Measurements from ENCODE around the gene AFF3.

The AFF3 gene

GRCh38 chr2:99880148-99880963 is 262.0 kb downstream of the AFF3 start:
- DNase-seq (ENCODE audit: low spot score) = no peak

- DNase-seq (ENCODE audit: low spot score) = no peak
These were observed 262.9 kb downstream of the AFF3 start for GRCh38 chr2:99879481-99879880.

- DNase-seq (ENCODE audit: low spot score) = no peak
These were observed 263.6 kb downstream of the AFF3 start for GRCh38 chr2:99878581-99879350.

- no peak for DNase-seq (ENCODE audit: low spot score)
These were observed 264.4 kb downstream of the AFF3 start for GRCh38 chr2:99877963-99878362.

DNA sequence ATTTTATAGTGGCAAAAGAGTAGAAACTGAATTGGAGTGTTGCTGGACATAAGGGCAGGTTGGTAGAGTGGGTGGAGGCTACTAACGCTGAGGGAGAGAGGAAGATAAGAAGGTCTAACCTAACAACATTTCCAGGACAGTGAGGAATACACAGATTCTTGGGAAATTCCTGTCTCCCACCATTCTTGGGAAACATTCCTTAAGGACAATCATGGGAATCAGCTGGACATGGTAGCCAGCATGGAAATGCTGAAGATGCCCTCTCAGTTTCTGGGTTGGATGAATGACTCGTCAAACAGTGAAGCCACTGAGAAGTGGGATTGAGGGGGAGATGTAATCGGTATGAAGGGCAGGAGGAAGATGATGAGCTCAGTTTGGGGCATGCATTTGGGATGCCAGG is 265.4 kb downstream of the AFF3 start:
- DNase-seq (ENCODE audit: low spot score) = no peak

GRCh38 chr2:99875627-99876201 is 266.7 kb downstream of the AFF3 start:
- no peak for DNase-seq (ENCODE audit: low spot score)

- no peak for DNase-seq (ENCODE audit: low spot score)
These were observed 274.1 kb downstream of the AFF3 start for GRCh38 chr2:99868260-99868659.

DNA sequence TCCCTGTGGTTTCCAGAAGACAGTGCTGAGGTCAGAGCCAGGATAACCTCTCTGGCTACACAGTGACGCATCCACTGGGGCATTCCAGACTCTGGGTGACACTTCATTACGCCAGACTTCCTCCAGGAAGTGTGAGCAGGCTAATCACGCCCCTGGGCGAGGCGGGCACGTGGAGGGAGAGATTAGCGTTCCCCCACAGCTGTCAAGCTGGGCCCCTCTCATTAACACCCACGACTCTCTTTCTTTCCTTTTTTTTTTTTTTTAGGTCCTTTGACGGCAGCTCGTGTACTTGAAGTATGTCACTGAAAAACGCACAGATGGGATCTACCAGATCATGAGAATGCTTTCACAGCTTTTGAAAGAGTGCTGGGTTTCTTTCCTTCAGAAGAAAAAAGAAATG is 274.6 kb downstream of the AFF3 start:
- no peak for DNase-seq (ENCODE audit: low spot score)

- no peak for DNase-seq (ENCODE audit: low spot score)
These were observed 276.3 kb downstream of the AFF3 start for GRCh38 chr2:99865818-99866676.

DNA sequence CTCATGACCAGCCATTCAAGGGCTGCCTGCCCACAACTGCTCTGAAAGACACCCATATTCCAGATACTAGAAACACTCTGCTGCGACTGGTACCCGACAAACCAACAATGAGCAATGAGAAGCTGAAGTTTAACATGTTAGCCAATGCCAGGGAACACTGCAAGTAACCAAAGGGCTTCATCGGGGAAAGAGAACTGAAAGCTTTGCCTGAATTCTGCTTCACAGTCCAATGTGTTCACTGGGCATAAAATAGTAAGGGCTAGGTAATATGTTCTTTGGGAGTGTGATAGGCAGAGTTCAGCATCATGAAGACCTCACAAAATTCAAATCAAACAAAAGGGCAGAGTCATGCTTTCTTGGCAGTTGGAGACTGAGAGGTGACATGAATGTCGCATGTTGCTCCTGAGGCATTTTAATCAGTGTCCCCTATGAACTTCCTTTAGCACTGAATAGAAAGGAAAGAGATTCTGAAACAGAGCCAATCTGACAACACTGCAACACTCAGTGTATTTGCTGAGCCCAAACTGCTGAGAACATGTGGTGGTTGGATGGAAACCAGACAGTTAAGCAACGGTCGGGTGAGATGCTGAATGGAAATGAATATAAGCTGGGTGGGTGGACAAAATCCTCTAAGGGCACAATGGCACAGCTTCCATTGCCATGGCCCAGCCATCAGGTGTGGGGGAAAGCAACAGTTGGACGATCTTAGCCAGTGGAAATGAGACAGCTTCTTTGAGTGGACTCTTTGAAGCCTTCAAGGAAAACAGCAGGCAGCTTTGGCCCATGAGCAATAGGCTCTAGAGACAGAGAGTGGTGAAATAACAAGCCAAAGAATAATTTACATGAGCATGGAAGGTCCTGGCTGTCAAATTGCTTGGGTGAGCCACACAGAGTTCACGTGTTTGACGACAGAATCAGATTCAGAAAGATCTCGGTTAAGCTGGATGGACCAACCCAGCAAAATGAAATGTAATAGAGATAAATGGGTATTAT is 277.5 kb downstream of the AFF3 start:
- DNase-seq (ENCODE audit: low spot score) = no peak

DNA sequence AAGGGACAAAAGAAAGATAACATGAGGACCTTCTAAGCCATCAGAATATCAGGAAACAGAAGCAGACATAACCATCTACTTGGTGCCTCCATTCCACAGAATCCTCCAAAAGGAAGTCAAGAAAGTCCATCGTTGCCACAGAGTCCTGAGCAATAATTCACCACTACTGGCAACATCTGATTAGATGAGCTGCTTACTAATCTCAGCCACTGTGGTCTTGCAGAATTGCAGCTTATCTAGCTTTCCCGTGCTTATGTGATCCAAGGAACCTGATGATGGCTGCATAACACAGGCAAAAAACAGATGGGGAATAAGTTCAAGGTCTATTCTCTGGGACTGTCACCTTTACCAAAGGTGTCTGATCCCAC is 278.5 kb downstream of the AFF3 start:
- no peak for DNase-seq (ENCODE audit: low spot score)

GRCh38 chr2:99863236-99863902 is 279.0 kb downstream of the AFF3 start:
- no peak for DNase-seq (ENCODE audit: low spot score)

DNA sequence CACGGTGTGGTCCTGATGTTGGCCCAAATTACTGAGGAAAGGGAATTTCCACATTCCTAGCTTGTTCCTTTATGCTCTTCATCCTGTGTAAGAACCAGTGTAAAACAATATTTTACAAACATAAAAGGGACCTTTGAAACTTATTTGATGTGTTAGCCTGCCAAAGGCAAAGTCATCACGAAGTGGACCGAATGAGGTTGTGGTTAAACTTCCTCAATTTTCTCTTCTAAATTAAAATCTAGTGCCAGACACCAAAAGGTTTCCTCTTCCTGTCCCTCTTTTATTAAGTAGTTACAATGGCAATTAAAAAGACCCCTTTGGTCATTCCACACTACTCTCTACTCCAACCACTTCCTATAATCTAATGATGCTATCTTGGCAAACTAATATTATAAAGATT is 279.8 kb downstream of the AFF3 start:
- DNase-seq (ENCODE audit: low spot score) = no peak

GRCh38 chr2:99861376-99861760 is 281.0 kb downstream of the AFF3 start:
- DNase-seq (ENCODE audit: low spot score) = no peak

DNA sequence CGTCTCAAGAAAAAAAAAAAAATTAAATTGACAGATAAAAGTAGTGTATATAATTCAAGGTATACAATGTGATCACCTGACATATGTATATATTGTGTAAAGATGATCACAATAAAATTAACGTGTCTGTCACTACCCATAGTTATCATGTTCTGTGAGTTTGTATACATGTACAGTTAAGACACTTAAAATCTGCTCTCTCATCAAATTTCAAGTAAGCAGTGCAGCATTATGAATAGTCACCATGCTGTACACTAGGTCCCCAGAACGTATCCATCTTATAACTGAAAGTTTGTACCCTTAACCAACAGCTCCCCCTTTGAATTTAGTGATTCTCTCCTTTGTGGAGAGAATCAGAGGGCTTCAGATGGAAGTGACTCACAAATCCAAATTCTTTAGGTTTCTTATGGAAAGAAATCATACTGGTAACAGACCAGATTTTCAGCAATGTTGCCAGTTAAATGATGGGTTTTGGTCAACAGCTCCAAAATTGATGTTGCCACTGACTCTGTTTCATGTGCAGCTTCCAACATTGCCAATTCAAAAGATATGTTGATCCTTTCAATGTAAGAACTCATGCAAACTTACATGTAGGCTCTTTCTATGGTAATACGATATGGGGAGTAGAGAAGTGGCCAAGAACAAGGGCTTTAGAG is 281.5 kb downstream of the AFF3 start:
- DNase-seq (ENCODE audit: low spot score) = no peak

- DNase-seq (ENCODE audit: low spot score) = no peak
These were observed 283.3 kb downstream of the AFF3 start for GRCh38 chr2:99858951-99859596.

- DNase-seq (ENCODE audit: low spot score) = no peak
These were observed 284.4 kb downstream of the AFF3 start for GRCh38 chr2:99857867-99858444.

GRCh38 chr2:99857372-99857771 is 285.0 kb downstream of the AFF3 start:
- no peak for DNase-seq (ENCODE audit: low spot score)

- no peak for DNase-seq (ENCODE audit: low spot score)
These were observed 286.3 kb downstream of the AFF3 start for GRCh38 chr2:99856119-99856518.

All from HuH-7 (cell line).